IPS DF 6.9 (cell line): Measurements from ENCODE around the gene NCAPH2.

Source experiments
- DNase-seq: peaks from one replicate; pipeline ENCODE4 v3.0.0-alpha.2; 2013; ENCODE audit warnings: low read depth, low spot score
- H3K27ac ChIP-seq: one replicate; pipeline ENCODE4 v1.5.1; 2013; ENCODE audit warnings: low read length, control low read depth
- H3K27me3 ChIP-seq: 2 replicates; pipeline ENCODE4 v1.6.1; 2013; ENCODE audit warnings: mild to moderate bottlenecking, low read length; ENCODE audit not compliant: control insufficient read depth, insufficient read depth
- H3K36me3 ChIP-seq: 2 replicates; pipeline ENCODE4 v1.6.1; 2013; ENCODE audit warnings: low read length; ENCODE audit not compliant: control insufficient read depth, insufficient read depth
- H3K4me1 ChIP-seq: 2 replicates; pipeline ENCODE4 v1.6.1; 2013; ENCODE audit warnings: low read length; ENCODE audit not compliant: control insufficient read depth, insufficient read depth
- H3K4me3 ChIP-seq: 2 replicates; pipeline ENCODE4 v1.5.1; 2013; ENCODE audit warnings: mild to moderate bottlenecking, low read length
- H3K9me3 ChIP-seq: 2 replicates; pipeline ENCODE4 v1.6.1; 2013; ENCODE audit warnings: low read length, inconsistent platforms; ENCODE audit not compliant: control insufficient read depth, insufficient read depth
- WGBS: extraction: QIAGEN DNeasy Blood & Tissue Kit; methylation state at CpG from one replicate; pipeline ENCODE4 v1.1.7; 2013; ENCODE audit warnings: mixed read lengths, missing lambda C conversion rate; ENCODE audit not compliant: insufficient read length, insufficient coverage; 5-methylcytosine and 5-hydroxymethylcytosine counted together

NCAPH2 gene

GRCh38 chr22:50490531-50491308, 17.3 kb upstream of the NCAPH2 start:
- no peaks in the 10 kb centered on the region for H3K9me3 ChIP-seq
- H3K36me3 ChIP-seq: no peaks in the 10 kb centered on the region
- no CpG with 5 or more reads among the region's 27 CpGs for WGBS
- no peaks in the 10 kb centered on the region for H3K27me3 ChIP-seq
- no peaks in the 10 kb centered on the region for H3K4me1 ChIP-seq
- no peak overlapping the region for H3K27ac ChIP-seq
- H3K4me3 ChIP-seq: no peak overlapping the region
- DNase-seq: no peak

GRCh38 chr22:50497093-50497492, 10.9 kb upstream of the NCAPH2 start:
- Histone ChIP-seq H3K4me3 (no peak overlapping the region), H3K9me3 (no peaks in the 10 kb centered on the region), H3K27me3 (no peaks in the 10 kb centered on the region), H3K36me3 (no peaks in the 10 kb centered on the region), H3K4me1 (no peaks in the 10 kb centered on the region), H3K27ac (no peak overlapping the region)
- no CpG with 5 or more reads among the region's 6 CpGs for WGBS
- no peak for DNase-seq

- WGBS: no CpG with 5 or more reads among the region's 13 CpGs
- Histone ChIP-seq H3K36me3 (no peaks in the 10 kb centered on the region), H3K4me3 (no peak overlapping the region), H3K27me3 (no peaks in the 10 kb centered on the region), H3K27ac (no peak overlapping the region), H3K4me1 (no peaks in the 10 kb centered on the region), H3K9me3 (no peaks in the 10 kb centered on the region)
- no peak for DNase-seq
Measured at GRCh38 chr22:50498322-50498890, 9.6 kb upstream of the NCAPH2 start.

GRCh38 chr22:50500452-50500851, 7.6 kb upstream of the NCAPH2 start:
- Histone ChIP-seq H3K9me3 (no peaks in the 10 kb centered on the region), H3K4me3 (no peak overlapping the region), H3K4me1 (no peaks in the 10 kb centered on the region), H3K27me3 (no peaks in the 10 kb centered on the region), H3K36me3 (no peaks in the 10 kb centered on the region; the same call in 1 of the 2 replicates), H3K27ac (no peak overlapping the region)
- no peak for DNase-seq
- no CpG with 5 or more reads among the region's 12 CpGs for WGBS

GRCh38 chr22:50502096-50502495, 5.9 kb upstream of the NCAPH2 start:
- no peak for DNase-seq
- WGBS: no CpG with 5 or more reads among the region's 6 CpGs
- peaks cover 2% of the 10 kb centered on the region for H3K4me1 ChIP-seq

GRCh38 chr22:50502628-50503474, 5.2 kb upstream of the NCAPH2 start:
- Histone ChIP-seq H3K27me3 (no peaks in the 10 kb centered on the region), H3K27ac (no peak overlapping the region), H3K4me3 (no peak overlapping the region), H3K36me3 (peaks cover 6% of the 10 kb centered on the region; the same call in 1 of the 2 replicates), H3K9me3 (no peaks in the 10 kb centered on the region), H3K4me1 (peaks cover 2% of the 10 kb centered on the region)
- no peak for DNase-seq
- no CpG with 5 or more reads among the region's 24 CpGs for WGBS

More at GRCh38 chr22:50502096-50502495, 5.9 kb upstream of the NCAPH2 start:
- H3K9me3 ChIP-seq: no peaks in the 10 kb centered on the region
- no peaks in the 10 kb centered on the region for H3K27me3 ChIP-seq
- no peak overlapping the region for H3K4me3 ChIP-seq
- H3K27ac ChIP-seq: no peak overlapping the region
- H3K36me3 ChIP-seq: peaks cover 6% of the 10 kb centered on the region; the same call in 1 of the 2 replicates

GRCh38 chr22:50503475-50504145, 4.4 kb upstream of the NCAPH2 start:
- peaks cover 2% of the 10 kb centered on the region for H3K4me1 ChIP-seq
- H3K27me3 ChIP-seq: no peaks in the 10 kb centered on the region
- H3K4me3 ChIP-seq: no peak overlapping the region
- peaks cover 6% of the 10 kb centered on the region; the same call in 1 of the 2 replicates for H3K36me3 ChIP-seq
- no peak overlapping the region for H3K27ac ChIP-seq
- no CpG with 5 or more reads among the region's 26 CpGs for WGBS
- H3K9me3 ChIP-seq: no peaks in the 10 kb centered on the region
- no peak for DNase-seq

GRCh38 chr22:50504369-50505211, 3.4 kb upstream of the NCAPH2 start:
- DNase-seq: no peak
- peaks cover 4% of the 10 kb centered on the region for H3K4me1 ChIP-seq

GRCh38 chr22:50505276-50505775, 2.7 kb upstream of the NCAPH2 start:
- WGBS: no CpG with 5 or more reads among the region's 14 CpGs
- Histone ChIP-seq H3K4me3 (no peak overlapping the region), H3K27ac (no peak overlapping the region), H3K27me3 (no peaks in the 10 kb centered on the region), H3K9me3 (no peaks in the 10 kb centered on the region), H3K4me1 (peaks cover 4% of the 10 kb centered on the region), H3K36me3 (peaks cover 6% of the 10 kb centered on the region; the same call in 1 of the 2 replicates)
- DNase-seq: no peak

More at GRCh38 chr22:50504369-50505211, 3.4 kb upstream of the NCAPH2 start:
- Histone ChIP-seq H3K27me3 (no peaks in the 10 kb centered on the region), H3K9me3 (no peaks in the 10 kb centered on the region), H3K36me3 (peaks cover 6% of the 10 kb centered on the region; the same call in 1 of the 2 replicates), H3K27ac (no peak overlapping the region), H3K4me3 (no peak overlapping the region)
- no CpG with 5 or more reads among the region's 44 CpGs for WGBS
